ENCODE data around the gene AFDN.
A peak's percentile ranks its signal among the peaks of the same experiment; 100 is the strongest.

The AFDN gene

DNA sequence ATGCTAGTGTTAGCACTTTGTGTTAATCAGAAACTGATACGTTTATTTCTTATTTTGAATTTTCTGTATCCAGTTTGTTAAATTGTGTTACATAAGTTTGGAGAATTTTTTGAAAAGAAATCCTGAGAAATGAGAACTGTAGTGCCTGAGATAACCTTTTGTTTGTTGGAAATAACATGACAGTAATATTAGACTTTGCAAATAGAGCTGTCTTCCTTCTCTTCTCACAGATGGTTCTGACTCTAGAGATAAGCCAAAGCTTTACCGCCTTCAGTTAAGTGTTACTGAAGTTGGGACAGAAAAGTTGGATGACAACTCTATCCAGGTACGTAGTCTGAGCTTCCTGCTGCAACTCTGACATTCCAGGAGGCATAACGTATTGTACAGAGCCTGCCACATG is 69.9 kb downstream of the AFDN start:
- Histone ChIP-seq H3K9me3 (ENCODE audit: insufficient read depth, low read length) (no peaks in the 10 kb centered on the region), H3K79me2 (ENCODE audit: insufficient read depth, low read length) (no peaks in the 10 kb centered on the region), H3K27ac (ENCODE audit: low read depth, low read length) (no peak overlapping the region), H4K20me1 (ENCODE audit: low read depth, low read length) (no peaks in the 10 kb centered on the region), H3F3A (ENCODE audit: insufficient read depth) (no peaks in the 10 kb centered on the region), H3K9me2 (replicated peaks; ENCODE audit: insufficient read depth, low read length) (no peaks in the 10 kb centered on the region), H3K27me3 (ENCODE audit: low read length) (no peaks in the 10 kb centered on the region), H3K36me3 (ENCODE audit: low read length) (no peaks in the 10 kb centered on the region), H2AFZ (ENCODE audit: low read depth, low read length, severe bottlenecking) (no peak overlapping the region), H3K4me3 (ENCODE audit: insufficient read depth, low read length, poor library complexity, severe bottlenecking) (no peak overlapping the region), H3K9ac (ENCODE audit: low read length) (no peak overlapping the region), H3K4me2 (ENCODE audit: low read depth, low read length, poor library complexity, severe bottlenecking) (no peak overlapping the region)
- TF ChIP-seq, protein P1, sequence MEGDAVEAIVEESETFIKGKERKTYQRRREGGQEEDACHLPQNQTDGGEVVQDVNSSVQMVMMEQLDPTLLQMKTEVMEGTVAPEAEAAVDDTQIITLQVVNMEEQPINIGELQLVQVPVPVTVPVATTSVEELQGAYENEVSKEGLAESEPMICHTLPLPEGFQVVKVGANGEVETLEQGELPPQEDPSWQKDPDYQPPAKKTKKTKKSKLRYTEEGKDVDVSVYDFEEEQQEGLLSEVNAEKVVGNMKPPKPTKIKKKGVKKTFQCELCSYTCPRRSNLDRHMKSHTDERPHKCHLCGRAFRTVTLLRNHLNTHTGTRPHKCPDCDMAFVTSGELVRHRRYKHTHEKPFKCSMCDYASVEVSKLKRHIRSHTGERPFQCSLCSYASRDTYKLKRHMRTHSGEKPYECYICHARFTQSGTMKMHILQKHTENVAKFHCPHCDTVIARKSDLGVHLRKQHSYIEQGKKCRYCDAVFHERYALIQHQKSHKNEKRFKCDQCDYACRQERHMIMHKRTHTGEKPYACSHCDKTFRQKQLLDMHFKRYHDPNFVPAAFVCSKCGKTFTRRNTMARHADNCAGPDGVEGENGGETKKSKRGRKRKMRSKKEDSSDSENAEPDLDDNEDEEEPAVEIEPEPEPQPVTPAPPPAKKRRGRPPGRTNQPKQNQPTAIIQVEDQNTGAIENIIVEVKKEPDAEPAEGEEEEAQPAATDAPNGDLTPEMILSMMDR (IDR thresholded peaks at IDR 0.05; ENCODE audit: insufficient read depth, low read length, poor library complexity, severe bottlenecking) = no peak
- TF ChIP-seq EZH2phosphoT487 (conservative IDR thresholded peaks at IDR 0.05; ENCODE audit: low read length) = no peak

DNA sequence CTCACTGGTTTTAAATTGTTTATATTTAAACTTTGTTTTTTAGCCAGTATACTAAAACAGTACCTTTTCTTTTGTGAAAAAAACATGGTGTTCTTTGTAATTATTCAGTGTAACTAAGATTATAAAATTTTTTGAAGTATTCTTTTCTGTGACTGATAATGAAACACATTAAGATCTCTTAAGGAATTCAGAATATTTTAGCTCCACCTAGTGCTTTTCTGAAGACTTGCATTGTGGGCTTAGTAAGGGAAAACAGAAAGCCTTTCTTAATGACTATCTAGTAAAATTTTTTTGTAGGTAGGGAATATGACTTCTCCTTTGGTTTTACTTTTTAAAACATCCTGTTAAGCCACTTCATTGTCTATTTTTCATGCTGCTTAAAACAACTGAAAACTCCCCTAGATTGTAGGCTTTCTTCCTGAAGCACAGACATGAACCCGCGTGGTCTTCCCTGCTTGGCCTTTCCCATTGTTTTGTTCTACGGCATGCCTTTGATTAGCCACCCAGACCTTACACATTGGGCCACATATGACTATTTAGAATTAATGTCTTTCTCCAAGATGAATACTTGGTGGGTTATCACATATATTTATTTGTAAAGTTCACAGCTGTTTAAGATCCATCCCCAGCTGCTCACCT is 72.1 kb downstream of the AFDN start:
- Histone ChIP-seq H3K9me3 (ENCODE audit: insufficient read depth, low read length) (no peaks in the 10 kb centered on the region), H3K27me3 (ENCODE audit: low read length) (no peaks in the 10 kb centered on the region), H3F3A (ENCODE audit: insufficient read depth) (no peaks in the 10 kb centered on the region), H3K4me2 (ENCODE audit: low read depth, low read length, poor library complexity, severe bottlenecking) (no peak overlapping the region), H4K20me1 (ENCODE audit: low read depth, low read length) (no peaks in the 10 kb centered on the region), H3K79me2 (ENCODE audit: insufficient read depth, low read length) (no peaks in the 10 kb centered on the region), H3K9ac (ENCODE audit: low read length) (no peak overlapping the region), H3K27ac (ENCODE audit: low read depth, low read length) (no peak overlapping the region), H2AFZ (ENCODE audit: low read depth, low read length, severe bottlenecking) (no peak overlapping the region), H3K36me3 (ENCODE audit: low read length) (no peaks in the 10 kb centered on the region), H3K4me3 (ENCODE audit: insufficient read depth, low read length, poor library complexity, severe bottlenecking) (no peak overlapping the region), H3K9me2 (replicated peaks; ENCODE audit: insufficient read depth, low read length) (no peaks in the 10 kb centered on the region)
- no peak for TF ChIP-seq EZH2phosphoT487 (conservative IDR thresholded peaks at IDR 0.05; ENCODE audit: low read length)
- TF ChIP-seq, protein P1 (IDR thresholded peaks at IDR 0.05; ENCODE audit: insufficient read depth, low read length, poor library complexity, severe bottlenecking) = peak; percentile 67

DNA sequence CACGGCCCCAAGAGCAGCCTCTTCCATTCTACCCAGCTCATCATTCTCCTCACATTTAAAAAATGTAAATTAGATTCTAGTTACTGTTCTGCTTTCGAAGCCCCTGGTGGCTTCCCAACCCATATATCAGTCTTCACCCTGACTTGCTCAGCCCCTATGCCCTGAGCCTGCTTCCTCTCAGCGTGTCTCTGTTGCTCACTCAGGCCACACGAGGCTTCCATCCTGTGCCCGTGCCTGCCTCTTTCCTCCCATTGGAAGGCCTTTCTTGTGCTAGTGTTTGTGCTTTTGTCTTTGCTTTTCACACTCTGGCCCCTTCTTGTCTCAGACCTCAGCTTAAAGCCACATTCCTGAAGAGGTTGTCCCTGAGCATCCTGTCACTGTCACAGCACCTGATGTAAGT is 78.1 kb downstream of the AFDN start:
- Histone ChIP-seq H3K9me2 (replicated peaks; ENCODE audit: insufficient read depth, low read length) (no peaks in the 10 kb centered on the region), H3K27ac (ENCODE audit: low read depth, low read length) (no peak overlapping the region), H3F3A (ENCODE audit: insufficient read depth) (no peaks in the 10 kb centered on the region), H3K4me2 (ENCODE audit: low read depth, low read length, poor library complexity, severe bottlenecking) (no peak overlapping the region), H3K4me3 (ENCODE audit: insufficient read depth, low read length, poor library complexity, severe bottlenecking) (no peak overlapping the region), H3K79me2 (ENCODE audit: insufficient read depth, low read length) (no peaks in the 10 kb centered on the region), H2AFZ (ENCODE audit: low read depth, low read length, severe bottlenecking) (no peak overlapping the region), H3K27me3 (ENCODE audit: low read length) (no peaks in the 10 kb centered on the region), H4K20me1 (ENCODE audit: low read depth, low read length) (no peaks in the 10 kb centered on the region), H3K9ac (ENCODE audit: low read length) (no peak overlapping the region), H3K9me3 (ENCODE audit: insufficient read depth, low read length) (no peaks in the 10 kb centered on the region), H3K36me3 (ENCODE audit: low read length) (no peaks in the 10 kb centered on the region; the same call in 1 of the 2 replicates)
- TF ChIP-seq EZH2phosphoT487 (conservative IDR thresholded peaks at IDR 0.05; ENCODE audit: low read length) = no peak
- TF ChIP-seq, protein P1 (IDR thresholded peaks at IDR 0.05; ENCODE audit: insufficient read depth, low read length, poor library complexity, severe bottlenecking) = no peak

All from SU-DHL-6 (cell line).